Measurements from ENCODE around the gene CYTH4. TPM values are rescaled to one million over a fixed set of nuclear protein-coding genes. Genes with fewer than 3 reads are reported as not detected.

CYTH4 gene
- total RNA-seq, 1 experiment from 2014 or later = not detected

DNA sequence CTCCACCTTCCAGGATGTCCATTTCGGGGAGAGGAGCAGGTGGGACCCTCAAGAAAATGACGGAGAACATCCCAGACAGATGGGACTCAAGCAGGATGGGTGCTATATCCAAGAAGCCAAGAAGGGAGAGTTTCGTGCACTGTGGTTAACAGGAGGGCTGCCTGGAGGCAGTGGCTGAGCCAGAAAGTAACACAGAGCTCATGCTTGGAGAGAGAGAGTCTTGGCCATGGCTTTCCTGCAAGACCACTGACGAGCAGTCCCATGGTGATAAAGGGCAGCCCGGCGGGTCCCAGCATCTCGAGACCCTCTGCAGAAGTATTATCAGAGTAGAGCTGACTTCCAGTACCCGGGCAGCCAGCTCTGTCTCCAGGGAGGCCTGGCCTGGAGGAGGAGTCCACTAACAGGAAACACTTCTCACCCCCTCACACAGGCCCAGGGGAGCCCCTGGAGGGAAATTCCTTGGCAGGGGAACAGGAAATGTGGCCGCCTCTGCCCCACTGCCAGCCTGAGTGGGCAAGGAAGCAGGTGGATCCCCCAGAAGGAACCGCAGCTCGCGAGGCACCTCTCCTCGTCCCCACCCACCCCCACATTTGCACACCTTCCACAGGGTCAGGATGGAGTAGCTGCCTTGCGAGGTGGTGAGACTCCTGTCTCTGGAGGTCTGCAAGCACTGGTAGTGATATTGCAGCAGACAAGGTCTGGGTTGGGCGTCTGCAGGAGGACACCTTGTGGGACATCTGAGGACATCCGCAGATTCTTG is 32.2 kb downstream of the CYTH4 start:
- BruUV-seq (replicated peaks) = no TSS peak
- CTCF ChIA-PET = interaction anchor here (0.6 to 8.4 kb wide), 9 partner anchors 47 to 793 kb away, joined by 3 to 195 read pairs (median 3); no protein-coding TSS in a partner anchor
- no peaks in the 10 kb centered on the region for H3K9me3 Mint-ChIP-seq (ENCODE audit: unreplicated experiment)
- peaks cover 42% of the 10 kb centered on the region for H3K4me1 Mint-ChIP-seq (ENCODE audit: insufficient read depth, unreplicated experiment)
- no peaks in the 10 kb centered on the region for H3K27me3 Mint-ChIP-seq (ENCODE audit: insufficient read depth, unreplicated experiment)
- TF ChIP-seq, protein P1, sequence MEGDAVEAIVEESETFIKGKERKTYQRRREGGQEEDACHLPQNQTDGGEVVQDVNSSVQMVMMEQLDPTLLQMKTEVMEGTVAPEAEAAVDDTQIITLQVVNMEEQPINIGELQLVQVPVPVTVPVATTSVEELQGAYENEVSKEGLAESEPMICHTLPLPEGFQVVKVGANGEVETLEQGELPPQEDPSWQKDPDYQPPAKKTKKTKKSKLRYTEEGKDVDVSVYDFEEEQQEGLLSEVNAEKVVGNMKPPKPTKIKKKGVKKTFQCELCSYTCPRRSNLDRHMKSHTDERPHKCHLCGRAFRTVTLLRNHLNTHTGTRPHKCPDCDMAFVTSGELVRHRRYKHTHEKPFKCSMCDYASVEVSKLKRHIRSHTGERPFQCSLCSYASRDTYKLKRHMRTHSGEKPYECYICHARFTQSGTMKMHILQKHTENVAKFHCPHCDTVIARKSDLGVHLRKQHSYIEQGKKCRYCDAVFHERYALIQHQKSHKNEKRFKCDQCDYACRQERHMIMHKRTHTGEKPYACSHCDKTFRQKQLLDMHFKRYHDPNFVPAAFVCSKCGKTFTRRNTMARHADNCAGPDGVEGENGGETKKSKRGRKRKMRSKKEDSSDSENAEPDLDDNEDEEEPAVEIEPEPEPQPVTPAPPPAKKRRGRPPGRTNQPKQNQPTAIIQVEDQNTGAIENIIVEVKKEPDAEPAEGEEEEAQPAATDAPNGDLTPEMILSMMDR (IDR thresholded peaks at IDR 0.05; ENCODE audit: unreplicated experiment) = no peak
- H3K27ac Mint-ChIP-seq (ENCODE audit: low read depth, unreplicated experiment) = no peak overlapping the region
- H3K4me3 Mint-ChIP-seq (ENCODE audit: unreplicated experiment) = no peak overlapping the region
- no peaks in the 10 kb centered on the region for H3K36me3 Mint-ChIP-seq (ENCODE audit: insufficient read depth, unreplicated experiment)
- POLR2A ChIA-PET = interaction anchor here (0.7 to 1.0 kb wide), 3 partner anchors 141 to 463 kb away, joined by 3 to 4 read pairs (median 3); no protein-coding TSS in a partner anchor
- intact Hi-C loops (cut with micrococcal nuclease) = loop anchor here (5.0 to 10.0 kb wide), 2 partner anchors 47 to 280 kb away; no protein-coding TSS in a partner anchor
- DNase-seq (ENCODE audit: unreplicated experiment) = no peak

DNA sequence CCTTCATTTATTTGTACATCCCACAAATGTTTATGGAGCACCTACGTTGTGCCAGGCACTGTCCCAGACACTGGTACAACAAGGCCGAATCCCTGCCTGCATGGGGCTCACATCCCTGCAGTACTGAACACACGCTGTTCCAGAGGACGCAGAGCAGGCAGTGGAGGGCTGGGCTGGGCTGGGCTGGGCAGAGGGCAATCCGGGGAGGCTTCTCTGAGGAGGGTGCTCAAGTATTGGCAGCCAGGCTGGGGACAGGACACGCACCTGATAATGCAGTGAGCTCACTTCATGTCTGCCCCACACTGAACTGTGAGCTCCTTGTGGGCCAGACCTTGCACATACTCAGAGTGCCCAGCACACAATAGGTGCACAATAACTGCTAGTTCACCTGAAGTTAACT is 34.1 kb downstream of the CYTH4 start:
- no peak for DNase-seq (ENCODE audit: unreplicated experiment)
- no peaks in the 10 kb centered on the region for H3K27me3 Mint-ChIP-seq (ENCODE audit: insufficient read depth, unreplicated experiment)
- no peak overlapping the region for H3K4me3 Mint-ChIP-seq (ENCODE audit: unreplicated experiment)
- intact Hi-C loops (cut with micrococcal nuclease) = loop anchor here (2.0 to 10.0 kb wide), 3 partner anchors 49 to 278 kb away; no protein-coding TSS in a partner anchor
- H3K27ac Mint-ChIP-seq (ENCODE audit: low read depth, unreplicated experiment) = no peak overlapping the region
- POLR2A ChIA-PET = interaction anchor here (1.0 to 2.6 kb wide), 3 partner anchors 139 to 276 kb away, joined by 3 to 10 read pairs (median 4); no protein-coding TSS in a partner anchor
- H3K9me3 Mint-ChIP-seq (ENCODE audit: unreplicated experiment) = no peaks in the 10 kb centered on the region
- no peaks in the 10 kb centered on the region for H3K36me3 Mint-ChIP-seq (ENCODE audit: insufficient read depth, unreplicated experiment)
- CTCF ChIA-PET = interaction anchor here (0.6 to 8.4 kb wide), 36 partner anchors 9 to 478 kb away, joined by 3 to 195 read pairs (median 4); partner anchors contain the start of gene ELFN2
- TF ChIP-seq, protein P1 (IDR thresholded peaks at IDR 0.05; ENCODE audit: unreplicated experiment) = no peak
- peaks cover 36% of the 10 kb centered on the region for H3K4me1 Mint-ChIP-seq (ENCODE audit: insufficient read depth, unreplicated experiment)
- BruUV-seq (replicated peaks) = no TSS peak

DNA sequence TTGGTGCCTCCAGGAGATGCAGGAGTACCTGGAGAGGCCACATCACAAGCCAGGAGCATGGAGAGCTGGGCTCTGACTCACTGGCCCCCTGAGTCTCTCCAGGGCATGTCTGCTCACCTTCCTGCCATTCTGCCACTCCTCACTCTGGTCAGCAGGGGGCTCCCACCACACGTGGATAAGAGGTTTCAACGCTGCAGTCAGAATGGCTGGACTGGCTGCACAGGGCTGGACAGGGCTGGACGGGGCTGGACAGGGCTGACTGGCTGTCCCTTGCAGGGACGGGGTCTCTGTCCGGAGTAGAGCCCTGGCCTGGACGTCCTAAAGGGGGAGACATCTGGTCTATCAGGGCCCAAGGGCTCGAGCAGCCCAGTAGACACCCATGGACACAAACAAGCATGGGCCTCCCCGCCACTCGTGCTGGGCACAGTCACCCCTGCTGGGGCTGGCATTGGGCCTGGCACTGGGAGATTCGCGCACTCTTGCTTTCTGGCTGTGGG is 34.6 kb downstream of the CYTH4 start:
- intact Hi-C loops (cut with micrococcal nuclease) = loop anchor here (1.0 to 10.0 kb wide), 4 partner anchors 50 to 278 kb away; no protein-coding TSS in a partner anchor
- Mint-ChIP-seq H3K27me3 (ENCODE audit: insufficient read depth, unreplicated experiment) (no peaks in the 10 kb centered on the region), H3K36me3 (ENCODE audit: insufficient read depth, unreplicated experiment) (no peaks in the 10 kb centered on the region), H3K4me1 (ENCODE audit: insufficient read depth, unreplicated experiment) (peaks cover 37% of the 10 kb centered on the region), H3K4me3 (ENCODE audit: unreplicated experiment) (no peak overlapping the region), H3K27ac (ENCODE audit: low read depth, unreplicated experiment) (no peak overlapping the region), H3K9me3 (ENCODE audit: unreplicated experiment) (no peaks in the 10 kb centered on the region)
- ChIA-PET POLR2A (interaction anchor here (1.0 to 2.6 kb wide), 3 partner anchors 138 to 276 kb away, joined by 3 to 10 read pairs (median 4); no protein-coding TSS in a partner anchor), CTCF (interaction anchor here (0.6 to 8.4 kb wide), 41 partner anchors 9 to 478 kb away, joined by 3 to 195 read pairs (median 4); partner anchors contain the start of gene ELFN2)
- BruUV-seq (replicated peaks) = no TSS peak
- TF ChIP-seq, protein P1 (IDR thresholded peaks at IDR 0.05; ENCODE audit: unreplicated experiment) = peak; percentile 95
- peak; percentile 94 for DNase-seq (ENCODE audit: unreplicated experiment)

DNA sequence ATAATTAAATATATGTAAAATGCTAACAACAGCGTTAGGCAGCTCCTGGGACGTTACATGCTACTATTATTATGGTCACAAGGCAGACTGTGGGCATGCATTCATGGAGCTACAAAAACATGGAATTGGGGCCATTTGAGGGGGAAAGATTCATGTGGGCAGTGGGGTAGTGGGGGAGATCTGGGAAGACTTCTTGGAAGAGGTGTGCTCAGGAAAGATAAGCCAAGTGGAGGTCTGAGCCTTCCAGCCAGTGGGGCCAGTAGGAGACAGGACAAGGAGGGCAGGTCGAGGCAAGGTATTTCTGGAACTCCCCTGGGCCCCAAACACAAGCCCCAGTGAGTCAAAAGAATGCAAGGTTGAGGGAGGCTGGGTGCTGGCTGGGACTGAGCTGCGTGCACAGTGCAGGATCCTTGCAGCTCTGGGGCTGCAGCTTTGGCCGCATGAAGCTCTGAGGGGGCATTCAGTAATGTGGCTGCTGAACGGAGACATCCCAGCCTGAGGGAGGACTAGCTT is 35.4 kb downstream of the CYTH4 start:
- CTCF ChIA-PET = interaction anchor here (0.6 to 8.4 kb wide), 15 partner anchors 12 to 251 kb away, joined by 3 to 195 read pairs (median 5); partner anchors contain the start of gene ELFN2
- POLR2A ChIA-PET = interaction anchor here (1.3 to 2.6 kb wide), 2 partner anchors 137 to 139 kb away, joined by 3 to 10 read pairs; no protein-coding TSS in a partner anchor
- intact Hi-C loops (cut with micrococcal nuclease) = loop anchor here (1.0 to 10.0 kb wide), 4 partner anchors 50 to 277 kb away; no protein-coding TSS in a partner anchor
- Mint-ChIP-seq H3K4me3 (ENCODE audit: unreplicated experiment) (no peak overlapping the region), H3K9me3 (ENCODE audit: unreplicated experiment) (no peaks in the 10 kb centered on the region), H3K27ac (ENCODE audit: low read depth, unreplicated experiment) (no peak overlapping the region), H3K36me3 (ENCODE audit: insufficient read depth, unreplicated experiment) (no peaks in the 10 kb centered on the region), H3K27me3 (ENCODE audit: insufficient read depth, unreplicated experiment) (no peaks in the 10 kb centered on the region), H3K4me1 (ENCODE audit: insufficient read depth, unreplicated experiment) (peaks cover 32% of the 10 kb centered on the region)
- no peak for DNase-seq (ENCODE audit: unreplicated experiment)
- no TSS peak for BruUV-seq (replicated peaks)
- TF ChIP-seq, protein P1 (IDR thresholded peaks at IDR 0.05; ENCODE audit: unreplicated experiment) = no peak
